IMR-90 (cell line): Measurements from ENCODE around the gene ICAM2. TPM values are rescaled to one million over a fixed set of nuclear protein-coding genes. Genes with fewer than 3 reads are reported as not detected.
A peak's percentile ranks its signal among the peaks of the same experiment; 100 is the strongest.

Experiments used
- ATAC-seq: fragments of 200-7000 bp; cut with Tn5 transposase; 2 replicates; pipeline ENCODE4 v1.9.1; 2020; ENCODE audit warnings: low read depth, mild to moderate bottlenecking, moderate library complexity
- BruUV-seq: library from RNA; stranded (reverse); fragments of 400-500 nt; replicated peaks from 2 replicates; lab custom pipeline; 2021; lab: Mats Ljungman, UMichigan
- CTCF ChIA-PET: fragments of 300-600 bp; formaldehyde crosslinking; extraction: SDS; loops from one replicate; lab custom pipeline; 2021; ENCODE audit warnings: antibody characterized with exemption; lab: Yijun Ruan, JAX
- POLR2A ChIA-PET: fragments of 300-600 bp; sonication (Branson Sonifier 250); formaldehyde crosslinking; loops from one replicate; lab custom pipeline; 2022; ENCODE audit warnings: antibody characterized with exemption; ENCODE audit not compliant: unreplicated experiment; lab: Charles Lee
- DNase-seq: peaks from one replicate; pipeline ENCODE4 v3.0.0; 2013
- H2AFZ ChIP-seq: replicated peaks from 2 replicates; pipeline ENCODE3; 2013; ENCODE audit warnings: low read length, mild to moderate bottlenecking; ENCODE audit not compliant: poor library complexity
- H2AK5ac ChIP-seq: 2 replicates; pipeline ENCODE4 v1.6.1; 2013; ENCODE audit warnings: low read depth, low read length, inconsistent platforms
- H2AK9ac ChIP-seq: replicated peaks from 2 replicates; pipeline ENCODE3; 2013; ENCODE audit warnings: mild to moderate bottlenecking, low read depth, low read length, moderate library complexity; ENCODE audit not compliant: poor library complexity
- H2BK120ac ChIP-seq: 2 replicates; pipeline ENCODE4 v1.6.1; 2013; ENCODE audit warnings: low read depth, low read length, inconsistent platforms
- H2BK15ac ChIP-seq: 3 replicates; pipeline ENCODE4 v1.6.1; 2013; ENCODE audit warnings: low read depth, low read length, inconsistent platforms
- H2BK20ac ChIP-seq: 2 replicates; pipeline ENCODE4 v1.6.1; 2013; ENCODE audit warnings: low read depth, mild to moderate bottlenecking, inconsistent platforms, low read length, moderate library complexity
- H2BK5ac ChIP-seq: 2 replicates; pipeline ENCODE4 v1.6.1; 2013; ENCODE audit warnings: mild to moderate bottlenecking, low read depth, low read length, inconsistent platforms; ENCODE audit not compliant: poor library complexity, severe bottlenecking
- H3K14ac ChIP-seq: replicated peaks from 2 replicates; pipeline ENCODE4 v1.6.1; 2013; ENCODE audit warnings: low read depth, low read length, inconsistent platforms
- H3K18ac ChIP-seq: 2 replicates; pipeline ENCODE4 v1.6.1; 2013; ENCODE audit warnings: low read depth, low read length, control low read depth
- H3K23ac ChIP-seq: 2 replicates; pipeline ENCODE4 v1.6.1; 2013; ENCODE audit warnings: low read depth, low read length, inconsistent platforms
- H3K27ac ChIP-seq: 2 replicates; pipeline ENCODE4 v1.5.1; 2013; ENCODE audit warnings: mild to moderate bottlenecking, control low read depth, low read length; ENCODE audit not compliant: insufficient read depth
- H3K27me3 ChIP-seq: 2 replicates; pipeline ENCODE4 v1.6.1; 2013; ENCODE audit warnings: low read length; ENCODE audit not compliant: control insufficient read depth, insufficient read depth
- H3K36me3 ChIP-seq: 2 replicates; pipeline ENCODE4 v1.6.1; 2013; ENCODE audit warnings: low read length, mixed read lengths; ENCODE audit not compliant: control insufficient read depth, insufficient read depth
- H3K4ac ChIP-seq: 2 replicates; pipeline ENCODE4 v1.6.1; 2013; ENCODE audit warnings: low read depth, low read length, inconsistent platforms
- H3K4me1 ChIP-seq: 2 replicates; pipeline ENCODE4 v1.6.1; 2013; ENCODE audit warnings: low read length, mixed read lengths; ENCODE audit not compliant: control insufficient read depth, insufficient read depth
- H3K4me2 ChIP-seq: 2 replicates; pipeline ENCODE4 v1.6.1; 2013; ENCODE audit warnings: low read depth, mild to moderate bottlenecking, control low read depth, low read length, moderate library complexity
- H3K4me3 ChIP-seq: 2 replicates; pipeline ENCODE4 v1.5.1; 2013; ENCODE audit warnings: low read depth, mild to moderate bottlenecking, control low read depth, low read length, moderate library complexity; ENCODE audit not compliant: insufficient read depth
- H3K56ac ChIP-seq: 2 replicates; pipeline ENCODE4 v1.6.1; 2013; ENCODE audit warnings: low read length, inconsistent platforms; ENCODE audit not compliant: insufficient read depth; ENCODE audit errors: extremely low read depth
- H3K79me1 ChIP-seq, 2 experiments: 2 replicates each; pipeline ENCODE4 v1.6.1; 2013; ENCODE audit warnings: low read length in 2 of 2, inconsistent platforms in 1 of 2, low read depth in 1 of 2
- H3K9ac ChIP-seq: 2 replicates; pipeline ENCODE4 v1.6.1; 2013; ENCODE audit warnings: low read depth, low read length, control low read depth
- H3K9me1 ChIP-seq: 2 replicates; pipeline ENCODE4 v1.6.1; 2013; ENCODE audit warnings: low read length, inconsistent platforms; ENCODE audit not compliant: insufficient read depth
- H3K9me3 ChIP-seq: 2 replicates; pipeline ENCODE4 v1.6.1; 2013; ENCODE audit warnings: low read length; ENCODE audit not compliant: control insufficient read depth, insufficient read depth
- H4K20me1 ChIP-seq: 2 replicates; pipeline ENCODE4 v1.6.1; 2013; ENCODE audit warnings: low read length, inconsistent platforms; ENCODE audit not compliant: insufficient read depth
- H4K5ac ChIP-seq: 2 replicates; pipeline ENCODE4 v1.6.1; 2013; ENCODE audit warnings: mild to moderate bottlenecking, low read depth, low read length, control low read depth
- H4K8ac ChIP-seq, 2 experiments: 2 replicates each; pipeline ENCODE4 v1.6.1; 2013; ENCODE audit warnings: low read depth in 2 of 2, low read length in 2 of 2, control low read depth in 1 of 2, inconsistent platforms in 1 of 2
- H4K91ac ChIP-seq: 2 replicates; pipeline ENCODE4 v1.6.1; 2013; ENCODE audit warnings: low read depth, low read length, inconsistent platforms; ENCODE audit not compliant: insufficient read depth
- BHLHE40 ChIP-seq: fragments of 150-350 bp; IDR thresholded peaks from 2 replicates; pipeline ENCODE4 v1.6.1; 2016; ENCODE audit warnings: mild to moderate bottlenecking, low read depth, low read length
- FOS ChIP-seq: fragments of 150-350 bp; IDR thresholded peaks from 2 replicates; pipeline ENCODE4 v1.6.1; 2016; ENCODE audit warnings: low read depth, low read length
- WGBS, 2 experiments: methylation state at CpG; one replicate each; pipeline versions ENCODE4 v1.1.5 to v1.1.7; 2013; ENCODE audit warnings: missing lambda C conversion rate in 2 of 2; ENCODE audit not compliant: insufficient read length in 1 of 2; ENCODE audit errors: extremely low coverage in 2 of 2; 5-methylcytosine and 5-hydroxymethylcytosine counted together
- dilution Hi-C: fragments of 300-500 bp; cut with HindIII; formaldehyde crosslinking; loops from one replicate; pipeline ENCODE4 v1.14.3; 2018; ENCODE audit warnings: low sequenced_read_pairs; ENCODE audit not compliant: unreplicated experiment
- in situ Hi-C: fragments of 300-500 bp; cut with MboI; formaldehyde crosslinking; loops from 3 replicates; pipeline ENCODE4 v1.14.3; 2019; ENCODE audit warnings: low sequenced_read_pairs, inconsistent platforms, mixed read lengths
- intact Hi-C: fragments of 100-400 bp; cut with micrococcal nuclease; formaldehyde crosslinking; loops from 2 replicates; pipeline ENCODE4 v1.10.0; 2022
- polyA plus RNA-seq, 3 experiments: library from polyadenylated mRNA; depleted of rRNA; stranded (reverse); fragments of >200 nt; gene quantifications; 2 replicates each; pipeline ENCODE4 v1.2.3, GENCODE V29; 2012; ENCODE audit warnings: low replicate concordance in 1 of 3
- total RNA-seq: library from RNA; depleted of rRNA; stranded (reverse); fragments of >200 nt; gene quantifications from 2 replicates; pipeline ENCODE4 v1.2.3, GENCODE V29; 2012

The ICAM2 gene
- total and polyA plus RNA-seq, 2 of the 4 experiments (the other 2 are of a cell fraction) = 0.12 TPM; not detected in 1

DNA sequence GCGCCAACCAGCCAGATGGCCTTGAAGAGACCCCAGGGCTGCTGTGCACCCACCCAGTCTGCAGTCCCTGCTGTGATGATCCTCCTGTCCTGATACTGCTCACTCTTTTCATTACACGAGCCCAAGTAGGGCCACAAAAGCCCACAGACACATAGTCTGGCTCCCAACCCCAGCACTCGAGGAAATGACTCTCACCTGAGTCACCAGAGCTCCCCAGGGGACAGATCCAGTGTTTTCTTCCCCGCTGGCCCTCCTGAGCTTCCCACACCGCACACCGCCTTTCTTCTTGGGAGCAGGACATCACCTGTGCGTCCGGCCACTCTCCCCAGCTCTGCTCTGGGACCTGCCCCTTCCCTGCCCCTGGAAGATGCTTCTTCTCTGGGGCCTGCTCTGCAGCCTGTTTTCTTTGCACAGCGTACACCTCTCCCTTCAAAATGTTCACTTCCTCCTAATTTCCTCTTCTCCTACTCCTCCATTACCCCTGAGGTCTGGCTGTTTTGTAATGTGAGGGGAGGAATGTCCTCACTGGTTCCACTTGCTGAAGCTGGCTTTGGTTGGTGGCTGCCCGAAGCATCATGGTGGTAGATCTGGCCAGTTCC, 45.7 kb downstream of the ICAM2 start:
- peak; percentile 77 for ATAC-seq

More for the DNA sequence above, 45.7 kb downstream of the ICAM2 start:
- H2BK5ac ChIP-seq = peak overlapping the region; percentile 51
- no peaks in the 10 kb centered on the region for H3K9me3 ChIP-seq
- H3K27ac ChIP-seq = no peak overlapping the region; the same call in 1 of the 2 replicates
- H4K5ac ChIP-seq = no peak overlapping the region; the same call in 1 of the 2 replicates
- peak overlapping the region; percentile 8; the same call in 1 of the 2 replicates for H3K4me2 ChIP-seq
- peak overlapping the region; percentile 74 for H2AFZ ChIP-seq
- no peak overlapping the region for H3K4me3 ChIP-seq
- peak overlapping the region; percentile 31; the same call in 1 of the 2 replicates for H4K91ac ChIP-seq
- H3K14ac ChIP-seq = 0 out of 2 replicates have a peak overlapping the region, but pooled peaks have one; percentile 45
- peak overlapping the region in 1 of 2 experiments; percentile 39; a peak in 2 of 4 replicates for H4K8ac ChIP-seq
- no peaks in the 10 kb centered on the region for H3K79me1 ChIP-seq
- no peak for TF ChIP-seq BHLHE40
- TF ChIP-seq FOS = 0 out of 2 replicates have a peak, but pooled peaks have one; percentile 21
- no peak overlapping the region for H3K56ac ChIP-seq
- intact Hi-C loops (no loop called here), dilution Hi-C loops (no loop called here), in situ Hi-C loops (no loop called here)
- H2BK20ac ChIP-seq = peak overlapping the region; percentile 96
- POLR2A ChIA-PET = no interaction called here
- peak overlapping the region; percentile 80 for H2BK120ac ChIP-seq
- 50% methylated on average over 7 of the region's 10 CpGs; no CpG with 5 or more reads in 1 of the 2 experiments for WGBS, 2 experiments
- H3K36me3 ChIP-seq = no peaks in the 10 kb centered on the region
- peak overlapping the region; percentile 80 for H3K4ac ChIP-seq
- H2AK9ac ChIP-seq = peak overlapping the region; percentile 87
- peaks cover 11% of the 10 kb centered on the region for H3K9me1 ChIP-seq
- DNase-seq = peak; percentile 67
- H3K23ac ChIP-seq = no peak overlapping the region
- no TSS peak for BruUV-seq
- peaks cover 3% of the 10 kb centered on the region; the same call in 1 of the 2 replicates for H4K20me1 ChIP-seq
- H2AK5ac ChIP-seq = peak overlapping the region; percentile 97
- peak overlapping the region; percentile 58; the same call in 1 of the 2 replicates for H3K18ac ChIP-seq
- peaks cover 6% of the 10 kb centered on the region; the same call in 1 of the 2 replicates for H3K27me3 ChIP-seq
- peaks cover 10% of the 10 kb centered on the region for H3K4me1 ChIP-seq
- peak overlapping the region; percentile 56; the same call in 1 of the 3 replicates for H2BK15ac ChIP-seq
- no peak overlapping the region for H3K9ac ChIP-seq
- CTCF ChIA-PET = no interaction called here
